ENCODE data around the gene CTAGE4.
"Not testable (repeated sequence)": the region's sequence is repeated elsewhere in the genome, so short reads cannot be mapped to it uniquely, and the experiment has no call there.

- TF ChIP-seq CEBPB (IDR thresholded peaks at IDR 0.05; ENCODE audit: low read depth); CTCF (IDR thresholded peaks at IDR 0.05 in 2 of 3, conservative IDR thresholded peaks at IDR 0.05 in 1 of 3; ENCODE audit: borderline replicate concordance in 1 of 3, insufficient read depth in 1 of 3, low read depth in 2 of 3, low read length in 2 of 3); POLR2AphosphoS5 (IDR thresholded peaks at IDR 0.05; ENCODE audit: low read depth, low read length); REST (IDR thresholded peaks at IDR 0.05; ENCODE audit: low read depth); FOSL1 (IDR thresholded peaks at IDR 0.05; ENCODE audit: low read depth); EZH2 (IDR thresholded peaks at IDR 0.05); CBX3 (IDR thresholded peaks at IDR 0.05; ENCODE audit: low read depth); POLR2A (IDR thresholded peaks at IDR 0.05; ENCODE audit: borderline replicate concordance, extremely low read depth, insufficient read depth, insufficient read length); EGR1 (IDR thresholded peaks at IDR 0.05; ENCODE audit: low read depth); ZFX (IDR thresholded peaks at IDR 0.05); ZNF274 (IDR thresholded peaks at IDR 0.05; ENCODE audit: low read depth, low read length); EZH2phosphoT487 (IDR thresholded peaks at IDR 0.05; ENCODE audit: borderline replicate concordance); ATF3 (IDR thresholded peaks at IDR 0.05): not testable (repeated sequence)
Measured at GRCh38 chr7:144194453-144194852, 11.2 kb downstream of the CTAGE4 start.
